PFSK-1 (cell line): ENCODE data around the gene PDE4B.

Experiments
- FOXP2 ChIP-seq: optimal IDR thresholded peaks from 2 replicates; pipeline ENCODE3; 2011; ENCODE audit warnings: borderline replicate concordance, control low read depth, inconsistent platforms; ENCODE audit not compliant: insufficient read depth; ENCODE audit errors: extremely low read length, extremely low read depth
- POLR2AphosphoS5 ChIP-seq: IDR thresholded peaks from 2 replicates; pipeline ENCODE4 v1.6.1; 2012; ENCODE audit warnings: low read depth, mild to moderate bottlenecking, control low read depth, low read length, moderate library complexity
- SIN3A ChIP-seq: IDR thresholded peaks from 2 replicates; pipeline ENCODE4 v1.6.1; 2012; ENCODE audit warnings: mild to moderate bottlenecking, low read length, moderate library complexity, borderline replicate concordance; ENCODE audit not compliant: insufficient read depth
- TAF1 ChIP-seq: IDR thresholded peaks from 2 replicates; pipeline ENCODE4 v1.6.1; 2012; ENCODE audit warnings: low read length, control low read depth, borderline replicate concordance; ENCODE audit not compliant: insufficient read depth
- TF ChIP-seq, protein P1 (sequence below), 2 experiments: IDR thresholded peaks; 2 replicates each; pipeline versions ENCODE4 v1.6.1 to v1.8.0; 2011 to 2012; ENCODE audit warnings: low read depth in 2 of 2, low read length in 2 of 2, control low read depth in 1 of 2, inconsistent platforms in 1 of 2, mild to moderate bottlenecking in 1 of 2, moderate library complexity in 1 of 2; ENCODE audit not compliant: insufficient read depth in 1 of 2

The PDE4B gene

DNA sequence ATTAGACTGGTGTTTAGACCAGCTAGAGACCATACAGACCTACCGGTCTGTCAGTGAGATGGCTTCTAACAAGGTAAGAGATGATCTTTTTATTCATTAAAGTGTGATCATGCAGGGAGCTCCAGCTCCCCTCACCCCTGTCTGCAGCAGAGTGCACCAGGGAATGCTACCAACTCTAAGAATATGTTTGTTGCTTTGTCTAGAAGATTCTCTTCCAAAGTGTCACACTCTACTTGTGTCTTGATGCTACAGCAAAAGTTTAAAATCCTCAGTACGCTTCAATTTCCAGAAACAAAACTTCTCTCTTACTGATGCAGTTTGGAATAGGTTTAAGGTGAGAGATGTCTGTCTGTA is 539.8 kb downstream of the PDE4B start:
- TF ChIP-seq TAF1 (no peak), SIN3A (no peak), FOXP2 (no peak), POLR2AphosphoS5 (no peak)
- TF ChIP-seq, protein P1, sequence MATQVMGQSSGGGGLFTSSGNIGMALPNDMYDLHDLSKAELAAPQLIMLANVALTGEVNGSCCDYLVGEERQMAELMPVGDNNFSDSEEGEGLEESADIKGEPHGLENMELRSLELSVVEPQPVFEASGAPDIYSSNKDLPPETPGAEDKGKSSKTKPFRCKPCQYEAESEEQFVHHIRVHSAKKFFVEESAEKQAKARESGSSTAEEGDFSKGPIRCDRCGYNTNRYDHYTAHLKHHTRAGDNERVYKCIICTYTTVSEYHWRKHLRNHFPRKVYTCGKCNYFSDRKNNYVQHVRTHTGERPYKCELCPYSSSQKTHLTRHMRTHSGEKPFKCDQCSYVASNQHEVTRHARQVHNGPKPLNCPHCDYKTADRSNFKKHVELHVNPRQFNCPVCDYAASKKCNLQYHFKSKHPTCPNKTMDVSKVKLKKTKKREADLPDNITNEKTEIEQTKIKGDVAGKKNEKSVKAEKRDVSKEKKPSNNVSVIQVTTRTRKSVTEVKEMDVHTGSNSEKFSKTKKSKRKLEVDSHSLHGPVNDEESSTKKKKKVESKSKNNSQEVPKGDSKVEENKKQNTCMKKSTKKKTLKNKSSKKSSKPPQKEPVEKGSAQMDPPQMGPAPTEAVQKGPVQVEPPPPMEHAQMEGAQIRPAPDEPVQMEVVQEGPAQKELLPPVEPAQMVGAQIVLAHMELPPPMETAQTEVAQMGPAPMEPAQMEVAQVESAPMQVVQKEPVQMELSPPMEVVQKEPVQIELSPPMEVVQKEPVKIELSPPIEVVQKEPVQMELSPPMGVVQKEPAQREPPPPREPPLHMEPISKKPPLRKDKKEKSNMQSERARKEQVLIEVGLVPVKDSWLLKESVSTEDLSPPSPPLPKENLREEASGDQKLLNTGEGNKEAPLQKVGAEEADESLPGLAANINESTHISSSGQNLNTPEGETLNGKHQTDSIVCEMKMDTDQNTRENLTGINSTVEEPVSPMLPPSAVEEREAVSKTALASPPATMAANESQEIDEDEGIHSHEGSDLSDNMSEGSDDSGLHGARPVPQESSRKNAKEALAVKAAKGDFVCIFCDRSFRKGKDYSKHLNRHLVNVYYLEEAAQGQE (IDR thresholded peaks at IDR 0.05; ENCODE audit: insufficient read depth in 1 of 2, low read depth in 2 of 2, low read length in 2 of 2): no peak

GRCh38 chr1:66333466-66334199 is 540.9 kb downstream of the PDE4B start:
- no peak for TF ChIP-seq FOXP2
- no peak for TF ChIP-seq POLR2AphosphoS5
- no peak for TF ChIP-seq SIN3A
- TF ChIP-seq, protein P1 (IDR thresholded peaks at IDR 0.05; ENCODE audit: insufficient read depth in 1 of 2, low read depth in 2 of 2, low read length in 2 of 2): no peak

- TF ChIP-seq FOXP2: no peak
- TF ChIP-seq SIN3A: no peak
- TF ChIP-seq POLR2AphosphoS5: no peak
- TF ChIP-seq, protein P1 (IDR thresholded peaks at IDR 0.05; ENCODE audit: insufficient read depth in 1 of 2, low read depth in 2 of 2, low read length in 2 of 2): no peak
- no peak for TF ChIP-seq TAF1
Observed at GRCh38 chr1:66334318-66334717, 541.6 kb downstream of the PDE4B start.

GRCh38 chr1:66335125-66335524 is 542.4 kb downstream of the PDE4B start:
- no peak for TF ChIP-seq FOXP2
- TF ChIP-seq TAF1: no peak
- TF ChIP-seq, protein P1 (IDR thresholded peaks at IDR 0.05; ENCODE audit: insufficient read depth in 1 of 2, low read depth in 2 of 2, low read length in 2 of 2): no peak
- TF ChIP-seq SIN3A: no peak
- no peak for TF ChIP-seq POLR2AphosphoS5
